NCI-H2029 treated with DMSO at 0.1 percent for 48 hours (cell line): ENCODE measurements around the gene SLF1.
A peak's percentile ranks its signal among the peaks of the same experiment; 100 is the strongest.
"Not testable (repeated sequence)": the region's sequence is repeated elsewhere in the genome, so short reads cannot be mapped to it uniquely, and the experiment has no call there.

Experiments used
- DNase-seq: peaks from one replicate; lab custom pipeline; 2025; lab: John Stamatoyannopoulos, UW

Gene SLF1

DNA sequence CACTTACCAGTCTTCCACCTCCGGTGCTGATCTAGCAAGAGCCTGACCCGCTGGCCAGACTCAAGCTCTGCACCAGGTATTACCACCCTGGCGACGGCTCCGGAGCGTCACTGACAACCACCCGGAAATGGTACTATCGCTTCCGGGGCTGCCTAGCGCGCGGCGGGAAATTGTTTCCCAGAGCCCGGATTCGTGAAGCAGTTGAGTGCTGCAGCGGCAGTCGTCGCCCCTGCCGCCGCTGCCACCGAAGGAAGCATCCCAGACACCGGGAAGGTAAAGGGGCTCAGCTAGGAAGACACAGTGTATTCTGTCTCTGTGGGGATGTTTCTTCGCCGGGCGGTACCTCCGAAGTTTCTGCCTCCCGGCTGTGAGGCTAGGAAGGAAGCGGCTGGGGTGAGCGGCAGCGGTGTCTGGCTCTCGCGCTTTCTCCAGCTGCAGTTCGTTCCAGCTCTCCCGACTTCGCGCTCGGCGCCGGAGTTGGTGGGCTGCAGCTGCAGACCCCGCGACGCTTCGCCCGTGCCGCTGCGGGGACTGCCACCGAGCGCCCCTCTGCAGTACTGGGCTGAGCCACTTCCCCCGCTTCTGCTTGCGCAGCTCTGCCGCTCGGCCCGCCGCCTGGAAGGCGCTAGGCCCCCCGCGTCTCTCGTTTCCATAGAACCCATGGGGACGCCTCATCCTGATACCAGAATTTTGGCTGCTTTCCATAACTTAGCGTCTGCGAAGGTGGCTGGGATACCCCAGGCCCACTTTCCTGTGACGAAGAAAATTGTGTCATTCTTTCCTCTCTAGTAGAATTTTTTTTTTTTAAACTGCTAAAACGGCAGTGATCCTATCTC, at the start of gene SLF1, which contains the start of gene KIAA0825:
Gene SLF1 (plus strand): TSS at position 177 of the 836 bp plus-strand sequence. CDS start 10,142 bp downstream, outside the sequence.
Gene KIAA0825 (minus strand): TSS at position 112 of the 836 bp plus-strand sequence. CDS start 81,478 bp downstream, outside the sequence.
- peak; percentile 78 for DNase-seq

DNA sequence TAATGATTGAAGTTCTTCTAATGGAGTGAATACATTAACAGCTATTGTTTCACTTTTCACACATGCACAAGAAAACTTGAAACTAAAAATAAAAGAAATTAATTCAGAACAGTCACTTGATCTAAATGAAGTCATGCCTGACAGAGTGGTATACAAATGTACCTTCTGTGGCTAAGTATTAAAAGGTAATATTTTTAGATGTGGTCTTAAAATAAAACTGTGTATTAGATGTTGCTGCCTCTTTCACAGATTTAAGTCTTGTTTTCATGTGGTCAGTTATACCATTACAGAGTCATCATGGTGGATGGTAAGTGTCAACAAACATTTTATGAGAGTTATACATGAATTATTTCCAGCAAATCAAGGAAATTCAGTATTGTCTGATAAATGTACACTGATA, 47.1 kb upstream of the SLF1 start:
- no peak for DNase-seq

DNA sequence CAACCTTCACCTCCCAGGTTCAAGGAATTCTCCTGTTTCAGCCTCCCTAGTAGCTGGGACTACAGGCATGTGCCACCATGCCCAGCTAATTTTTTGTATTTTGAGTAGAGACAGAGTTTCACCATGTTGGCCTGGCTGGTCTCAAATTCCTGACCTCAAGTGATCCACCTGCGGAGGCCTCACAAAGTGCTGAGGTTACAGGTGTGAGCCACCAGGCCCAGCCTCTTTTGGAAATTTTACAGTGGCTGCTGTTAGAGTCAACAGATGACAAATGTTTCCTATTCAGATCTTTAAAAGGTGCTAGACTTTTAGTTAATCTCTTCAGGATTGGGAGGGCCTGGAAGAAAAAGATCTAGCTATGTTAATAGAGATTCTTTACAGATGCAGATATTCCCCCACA, 45.1 kb upstream of the SLF1 start:
- not testable (repeated sequence) for DNase-seq

DNA sequence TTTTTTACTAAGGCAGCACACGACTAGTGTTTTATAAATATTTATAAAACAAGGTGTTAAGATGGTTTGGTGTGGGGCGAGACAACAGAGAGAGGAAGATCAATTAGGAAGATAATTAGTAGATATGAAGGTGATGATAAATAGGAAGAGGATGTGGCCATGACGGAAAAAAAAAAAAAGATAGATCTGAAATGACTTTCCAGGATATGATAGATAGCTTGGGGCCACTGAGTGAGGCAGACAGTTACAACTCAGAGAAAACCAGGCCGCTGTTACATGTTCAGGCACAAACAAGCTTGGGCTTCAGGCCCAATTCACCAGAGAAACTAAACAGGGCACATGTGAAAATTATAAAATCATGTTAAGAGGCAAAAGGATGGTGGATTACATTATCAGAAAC, 43.3 kb upstream of the SLF1 start:
- DNase-seq = no peak

DNA sequence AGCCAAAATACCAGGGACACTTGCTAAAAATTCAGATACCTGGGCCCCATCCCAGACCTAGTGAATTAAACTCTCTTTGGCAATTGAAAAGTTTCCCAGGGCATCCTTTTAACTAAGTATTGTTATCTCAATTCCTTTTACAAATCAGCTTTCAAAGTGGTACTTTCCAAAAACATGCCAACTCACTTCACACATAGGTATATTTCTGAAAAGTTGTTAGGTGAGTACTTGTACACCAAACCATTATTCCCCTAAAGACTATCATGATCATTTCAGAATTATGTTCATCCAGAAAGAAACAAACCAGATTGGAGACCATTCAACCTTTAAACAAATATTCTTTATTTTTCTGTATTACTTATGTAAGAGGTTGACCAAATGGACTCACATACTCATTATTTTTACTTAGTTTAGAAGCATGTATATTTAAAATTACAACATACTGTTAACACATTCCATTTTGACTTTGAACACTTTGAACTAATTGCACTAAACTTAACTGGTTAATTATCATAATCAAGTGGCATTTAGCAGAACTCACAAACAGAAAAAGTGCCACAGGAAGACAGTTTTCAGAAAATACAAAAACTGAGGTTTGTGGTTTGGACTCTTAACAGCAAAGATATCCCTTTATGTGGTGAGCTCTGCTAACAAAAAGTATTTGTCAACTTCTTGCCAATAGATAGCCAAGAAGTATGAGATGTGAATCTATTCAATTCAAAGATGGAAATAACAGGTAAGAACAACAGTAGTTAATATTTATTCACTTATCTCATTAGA, 40.8 kb upstream of the SLF1 start:
- no peak for DNase-seq

DNA sequence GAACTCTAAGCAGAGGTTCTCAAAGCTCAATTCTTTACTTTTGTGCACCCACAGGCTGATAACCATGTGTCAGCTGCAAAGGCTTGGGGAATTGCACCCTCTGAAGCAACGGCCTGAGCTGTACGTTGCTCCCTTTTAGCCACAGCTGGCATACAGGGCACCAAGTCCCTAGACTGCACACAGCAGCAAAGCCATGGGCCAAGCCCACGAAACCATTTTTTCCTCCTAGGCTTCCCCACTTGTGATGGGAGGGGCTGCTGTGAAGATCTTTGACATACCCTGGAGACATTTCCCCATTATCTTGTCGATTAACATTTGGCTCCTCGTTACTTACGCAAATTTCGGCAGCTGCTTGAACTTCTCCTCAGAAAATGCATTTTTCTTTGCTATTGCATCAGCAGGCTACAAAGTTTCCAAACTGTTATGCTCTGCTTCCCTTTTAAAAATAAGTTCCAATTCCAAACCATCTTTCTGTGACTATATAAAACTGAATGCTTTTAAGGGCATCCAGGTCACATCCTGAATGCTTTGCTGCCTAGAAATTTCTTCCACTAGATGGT, 23.1 kb upstream of the SLF1 start:
- no peak for DNase-seq

DNA sequence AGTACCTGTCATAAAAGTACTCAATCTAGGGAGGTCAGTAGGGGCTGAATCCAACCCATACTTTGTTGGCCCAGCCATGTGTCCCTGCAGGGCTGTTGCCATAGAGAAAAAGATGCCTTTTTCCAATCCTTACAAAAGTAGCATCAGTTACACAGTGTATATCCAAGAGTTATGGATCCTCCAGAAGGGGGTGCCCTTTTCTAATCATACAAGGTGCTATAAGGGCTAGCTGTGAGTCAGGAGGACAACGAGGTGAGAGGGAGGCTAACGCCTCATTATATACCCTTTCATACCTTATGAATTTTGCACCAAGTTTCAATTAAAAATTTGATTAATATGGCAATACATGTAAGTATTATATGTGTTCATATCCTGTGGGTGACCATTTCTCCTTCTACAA, 4.9 kb upstream of the SLF1 start:
- DNase-seq = no peak

DNA sequence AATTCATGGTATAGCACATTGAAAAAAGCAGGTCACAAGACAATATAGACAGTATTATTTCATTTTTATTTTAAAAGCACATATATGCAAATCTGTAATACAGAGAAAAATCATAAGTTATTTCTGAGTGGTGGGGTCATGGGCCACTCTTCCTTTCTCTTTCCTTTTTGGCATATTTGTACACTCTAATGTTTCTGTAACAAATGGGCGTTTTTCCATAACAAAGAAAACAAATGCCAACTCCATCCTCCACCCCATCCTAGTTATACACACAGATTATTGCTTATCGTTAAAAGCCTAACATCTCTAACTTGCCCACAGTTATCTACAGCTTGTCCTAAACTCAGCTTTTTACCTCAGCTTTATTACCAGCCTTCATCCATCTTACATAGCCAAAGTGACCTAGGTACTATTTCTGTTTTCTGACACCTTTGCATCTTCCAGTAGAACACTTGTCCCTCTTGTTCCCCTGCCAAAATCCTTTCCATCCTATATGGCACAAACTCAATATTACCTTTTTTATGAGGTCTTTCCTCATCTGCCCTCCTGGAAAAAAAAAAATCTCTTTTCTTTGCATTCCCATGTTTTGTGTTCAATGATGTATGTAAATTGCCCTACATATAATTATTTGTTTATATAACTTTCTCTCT, 4.2 kb upstream of the SLF1 start:
- DNase-seq = no peak

DNA sequence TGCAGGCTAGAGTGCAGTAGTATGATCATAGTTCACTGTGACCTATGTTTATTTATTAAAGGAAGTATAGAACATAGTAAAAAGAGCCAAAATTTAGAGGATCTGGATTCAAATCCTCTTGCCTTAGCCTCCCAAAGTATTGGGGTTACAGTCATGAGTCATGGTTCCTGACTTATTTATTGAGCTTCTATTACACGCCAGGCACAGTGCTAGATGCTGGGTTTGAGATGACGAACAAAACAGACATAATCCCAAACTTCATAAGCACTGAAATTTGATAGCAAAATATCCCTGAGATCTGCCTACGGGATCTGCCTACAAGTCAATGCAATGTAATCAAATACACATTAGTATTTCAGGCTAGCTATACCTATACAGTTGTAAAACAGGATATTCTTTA, 2.6 kb upstream of the SLF1 start:
- DNase-seq = no peak

DNA sequence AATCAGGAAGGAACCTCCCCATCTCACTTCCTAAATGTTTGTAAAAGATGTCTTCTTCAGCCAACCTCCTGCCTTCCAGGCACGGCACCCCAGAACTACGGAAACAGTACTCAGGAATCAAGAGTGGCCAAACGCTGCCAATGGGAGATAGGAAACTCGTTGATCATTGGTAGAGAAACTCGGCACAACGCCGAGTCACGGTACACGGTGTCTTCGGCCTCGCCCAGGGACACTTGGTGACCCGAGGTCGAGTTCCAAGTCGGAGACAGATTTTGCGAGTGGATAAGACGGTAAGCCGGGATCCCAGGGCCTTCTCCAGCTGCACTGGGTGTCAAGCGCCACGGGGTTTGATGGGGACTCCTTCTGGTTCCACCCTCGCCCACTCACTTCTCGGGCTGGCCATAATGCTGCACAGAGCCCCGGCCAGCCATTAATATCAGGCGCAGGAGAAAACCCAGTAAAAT, 408 bp upstream of the SLF1 start:
- peak; percentile 31 for DNase-seq

DNA sequence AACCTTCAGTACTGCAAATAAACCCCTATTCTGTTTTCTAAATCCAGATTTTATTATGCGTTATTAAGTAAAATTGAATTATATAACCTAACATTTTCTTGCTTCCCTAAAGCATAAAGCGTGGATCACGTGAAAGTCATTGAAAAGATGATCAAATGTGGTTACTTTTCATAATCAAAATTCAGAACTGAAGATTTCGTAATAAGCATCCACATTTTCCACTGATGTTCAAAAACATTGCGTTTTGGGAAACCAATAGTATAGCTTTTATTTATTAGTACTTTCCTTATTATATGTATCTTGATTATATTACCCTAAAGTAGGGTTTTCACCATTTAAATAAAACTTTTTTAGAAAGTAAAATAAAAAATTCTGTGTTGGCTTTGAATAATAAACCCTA, 1.8 kb downstream of the SLF1 start:
- DNase-seq = no peak

DNA sequence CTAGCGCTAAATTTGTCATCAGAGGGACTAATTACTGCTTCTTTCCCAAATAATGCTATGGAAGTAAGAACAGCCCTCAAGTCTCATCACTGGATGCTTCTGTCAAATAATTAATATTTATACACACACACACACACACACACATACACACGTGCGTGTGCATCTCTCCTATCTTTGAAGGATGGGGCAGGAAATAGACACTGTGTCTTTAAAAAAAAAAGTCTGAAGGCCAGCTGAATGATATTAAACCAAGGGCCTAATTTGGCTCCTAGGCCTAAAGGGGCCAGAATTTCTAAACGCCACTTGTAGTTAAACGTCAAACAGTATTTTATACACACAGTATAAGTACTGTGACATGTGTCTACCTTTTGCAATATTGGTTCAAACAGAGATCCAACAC, 3.3 kb downstream of the SLF1 start:
- DNase-seq = peak; percentile 11

DNA sequence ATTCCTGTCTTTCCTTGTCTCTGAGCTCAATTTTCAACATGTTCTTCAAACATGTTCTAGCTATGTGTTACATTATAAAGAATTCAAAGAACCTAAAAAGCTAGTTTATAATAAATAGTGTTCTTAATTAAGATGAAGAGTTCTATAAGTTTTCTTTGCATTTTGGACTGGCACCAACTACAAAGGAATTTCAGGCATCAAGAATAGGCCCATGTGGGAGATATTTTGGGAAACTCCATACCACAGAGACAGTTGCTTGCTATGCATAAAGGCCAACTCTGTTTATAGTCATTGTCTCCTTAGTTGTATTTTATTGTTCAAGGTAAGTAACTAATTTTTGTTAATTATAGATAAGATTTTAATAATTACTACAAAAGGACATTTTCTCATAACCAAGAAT, 4.5 kb downstream of the SLF1 start:
- DNase-seq = no peak

DNA sequence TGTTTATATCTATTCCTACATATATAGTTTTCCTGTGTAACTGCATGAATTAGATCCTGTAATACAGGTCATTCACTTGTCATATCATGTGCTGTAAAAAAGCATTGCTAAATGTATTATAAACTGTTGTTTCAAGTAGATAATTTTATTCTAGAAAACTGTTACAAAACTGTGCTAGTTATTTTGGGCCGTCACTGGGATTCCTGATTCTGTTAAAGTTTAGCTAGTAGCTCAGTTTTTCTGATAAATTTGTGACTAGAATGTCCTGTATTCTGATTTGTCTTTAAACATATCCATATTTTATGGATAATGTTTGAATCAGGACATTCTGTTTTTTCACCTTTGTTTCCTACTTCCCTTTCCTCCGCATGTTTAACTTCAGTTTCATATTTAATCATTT, 5.4 kb downstream of the SLF1 start:
- no peak for DNase-seq

DNA sequence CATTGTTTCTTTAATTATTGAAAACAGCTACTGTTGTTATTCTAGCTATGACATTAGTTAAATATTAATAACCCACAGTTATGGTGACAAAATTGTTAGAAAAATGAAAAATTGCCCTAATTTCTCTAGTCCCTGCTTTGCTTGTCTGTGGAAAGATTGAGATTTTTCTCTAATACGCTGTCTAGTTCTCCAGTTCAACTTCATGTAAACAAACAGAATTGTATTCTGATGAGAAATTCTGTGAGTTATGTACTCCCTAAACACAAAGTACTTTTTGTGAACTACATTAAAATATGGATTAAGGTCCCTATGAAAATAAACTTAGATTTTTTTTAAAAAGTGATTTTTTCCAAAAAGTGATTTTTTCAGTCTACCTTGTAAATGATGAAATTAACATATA, 8.7 kb downstream of the SLF1 start:
- DNase-seq = no peak

DNA sequence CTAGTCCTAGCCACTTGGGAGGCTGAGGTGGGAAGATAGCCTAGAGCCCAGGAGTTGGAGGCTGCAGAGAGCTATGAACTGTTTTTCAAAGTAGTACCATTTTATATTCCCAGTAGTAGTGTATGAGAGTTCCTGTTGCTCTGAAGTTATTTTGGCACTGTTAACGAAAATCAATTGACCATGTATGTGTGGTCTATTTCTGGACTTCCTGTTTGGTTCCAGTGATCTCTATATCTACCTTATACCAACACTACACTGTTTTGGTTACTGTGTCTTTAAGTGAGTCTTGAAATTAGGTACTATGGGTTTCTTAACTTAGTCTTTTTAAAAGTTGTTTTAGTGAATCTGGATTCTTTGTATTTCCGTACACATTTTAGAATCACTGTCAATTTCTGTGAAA, 13.6 kb downstream of the SLF1 start:
- no peak for DNase-seq

DNA sequence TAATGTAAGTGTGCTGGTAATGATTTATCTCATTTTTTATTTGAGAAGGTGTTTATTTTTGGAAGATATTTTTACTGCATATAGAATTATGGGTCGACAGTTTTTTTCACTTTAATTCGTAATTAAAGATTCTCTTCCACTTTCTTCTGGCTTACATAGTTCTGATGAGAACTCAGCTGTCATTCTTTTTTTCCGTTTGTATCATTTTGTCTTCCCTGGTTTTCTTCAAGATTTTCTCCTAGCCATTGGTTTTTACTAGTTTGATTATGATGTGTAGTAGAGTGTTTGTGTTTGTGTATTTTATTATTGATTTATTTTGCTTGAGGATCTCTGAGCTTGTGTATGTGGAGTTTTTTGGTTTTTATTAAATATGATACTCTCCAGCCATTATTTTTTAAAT, 21.7 kb downstream of the SLF1 start:
- no peak for DNase-seq

DNA sequence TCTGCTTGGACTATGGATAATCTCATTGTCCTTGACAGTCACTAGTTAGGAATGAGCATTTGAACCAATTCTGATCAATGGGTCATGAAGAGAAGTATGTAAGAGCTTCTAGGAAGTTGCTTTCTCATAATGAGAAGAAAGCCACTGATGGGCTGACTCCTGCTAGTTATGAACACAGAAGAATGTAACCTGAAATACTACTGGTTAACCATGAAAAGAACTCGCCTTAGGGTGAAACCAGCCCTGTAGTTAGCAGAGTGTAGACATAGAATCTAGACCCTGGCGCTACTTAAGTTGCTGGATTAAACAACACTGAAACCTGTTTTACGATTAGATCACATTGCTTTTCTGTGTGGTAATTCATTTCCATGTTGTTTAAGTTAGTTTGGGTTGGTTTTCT, 26.6 kb downstream of the SLF1 start:
- no peak for DNase-seq

DNA sequence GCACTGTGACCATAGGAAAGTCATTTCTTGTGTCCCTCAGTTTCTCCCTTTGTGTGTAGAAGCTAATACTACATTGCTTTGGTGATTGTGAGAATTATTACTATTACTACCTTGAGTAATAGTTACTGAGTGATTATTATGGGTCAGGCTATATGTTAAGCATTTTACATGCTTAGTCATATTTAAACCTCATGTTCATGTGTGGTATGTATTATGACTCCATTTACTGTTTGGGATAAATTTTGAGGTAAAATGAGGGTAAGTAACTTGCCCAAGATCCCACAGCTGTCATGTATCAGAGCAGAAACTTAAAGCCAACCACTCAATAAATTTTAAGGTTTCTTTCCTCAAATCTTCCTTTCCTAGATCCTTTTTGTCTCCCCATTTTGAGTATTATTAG, 28.3 kb downstream of the SLF1 start:
- DNase-seq = no peak

DNA sequence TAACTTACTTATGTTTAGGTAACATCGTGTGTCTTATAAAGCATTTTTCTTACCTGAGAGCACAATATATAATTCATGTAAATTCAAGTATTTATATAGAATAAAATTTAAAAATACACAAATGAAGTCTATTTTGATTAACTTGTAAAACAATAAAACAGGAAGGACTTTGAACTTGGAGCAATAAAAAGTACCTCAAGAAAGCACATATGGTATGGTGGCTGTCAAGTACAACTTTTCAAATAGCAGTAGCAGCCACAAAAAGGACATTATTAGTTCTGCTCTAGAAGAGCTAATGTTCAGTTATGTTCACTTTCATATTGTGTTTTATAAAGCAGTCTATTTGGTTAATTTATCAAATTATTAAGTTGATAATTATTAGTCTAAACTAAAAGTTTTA, 31.4 kb downstream of the SLF1 start:
- no peak for DNase-seq

DNA sequence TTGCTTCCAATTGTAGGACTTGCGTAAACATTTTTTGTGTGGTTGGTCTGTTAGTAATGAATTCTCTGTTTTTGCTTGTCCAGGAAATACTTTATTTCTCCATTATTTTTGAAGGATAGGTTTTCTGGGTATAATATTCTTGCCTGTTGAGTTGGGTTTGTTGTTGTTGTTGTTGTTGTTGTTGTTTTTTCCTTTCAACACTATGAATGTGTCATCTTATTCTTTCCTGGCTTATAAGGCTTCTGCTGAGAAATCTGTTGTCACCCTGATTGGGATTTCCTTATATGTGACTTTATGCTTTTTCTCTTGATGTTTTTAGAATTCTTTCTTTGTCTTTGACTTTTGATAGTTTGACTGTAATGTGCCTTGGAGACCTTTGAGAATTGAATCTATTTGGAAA, 39.8 kb downstream of the SLF1 start:
- no peak for DNase-seq

DNA sequence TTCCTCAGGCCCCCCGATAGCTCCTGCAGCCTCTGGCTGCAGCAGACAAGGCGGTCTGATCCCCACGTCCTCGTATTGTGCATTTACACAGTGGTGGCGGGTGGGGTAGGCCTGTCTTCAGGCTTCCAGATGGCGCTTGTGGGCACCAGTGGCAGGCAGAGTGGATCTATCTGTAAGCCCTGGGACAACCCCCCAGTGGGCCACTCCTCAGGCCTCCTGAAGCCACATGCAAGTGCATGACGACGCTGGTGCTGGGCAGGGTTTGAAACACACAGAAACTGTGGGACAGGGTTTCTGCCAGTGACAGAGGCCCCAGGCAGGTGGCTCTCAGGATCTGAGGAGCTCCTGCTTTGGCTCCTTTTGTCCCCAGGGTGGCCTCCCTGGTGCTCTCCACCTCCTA, 42.0 kb downstream of the SLF1 start:
- no peak for DNase-seq
